K562 (cell line): ENCODE measurements around the gene CSMD2. TPM values are rescaled to one million over a fixed set of nuclear protein-coding genes. Genes with fewer than 3 reads are reported as not detected.

Source experiments
- DEAF1 ChIP-seq: fragments of 450-650 bp; formaldehyde crosslinking; IDR thresholded peaks from 2 replicates; pipeline ENCODE4 v1.4.0; 2020; ENCODE audit warnings: mild to moderate bottlenecking, moderate library complexity
- HDGF ChIP-seq: fragments of 450-650 bp; IDR thresholded peaks from 2 replicates; pipeline ENCODE4 v1.6.1; 2016
- IFI16 ChIP-seq: fragments of 250-450 bp; sonication (Bioruptor Pico); IDR thresholded peaks from 2 replicates; pipeline ENCODE4 v2.1.2; 2022; ENCODE audit warnings: mild to moderate bottlenecking, inconsistent platforms
- KLF6 ChIP-seq: fragments of 250-450 bp; sonication (Bioruptor Pico); IDR thresholded peaks from 2 replicates; pipeline ENCODE4 v1.4.0; 2020; ENCODE audit warnings: mild to moderate bottlenecking, moderate library complexity, borderline replicate concordance
- L3MBTL2 ChIP-seq: fragments of 450-650 bp; IDR thresholded peaks from 2 replicates; pipeline ENCODE4 v1.6.1; 2016; ENCODE audit warnings: mild to moderate bottlenecking, moderate library complexity
- MED1 ChIP-seq: sonication (generic); formaldehyde crosslinking; IDR thresholded peaks from 2 replicates; pipeline ENCODE4 v1.8.1; 2023; ENCODE audit warnings: missing genetic modification reagents, borderline replicate concordance
- MLLT1 ChIP-seq, 2 experiments: fragments of 450-650 bp; IDR thresholded peaks; 2 replicates each; pipeline ENCODE4 v1.6.1; 2016
- NCOR1 ChIP-seq: fragments of 450-650 bp; IDR thresholded peaks from 2 replicates; pipeline ENCODE4 v1.6.1; 2016; ENCODE audit warnings: mild to moderate bottlenecking, moderate library complexity
- NFATC3 ChIP-seq: fragments of 450-650 bp; IDR thresholded peaks from 2 replicates; pipeline ENCODE4 v1.6.1; 2017; ENCODE audit warnings: mild to moderate bottlenecking
- PHB2 ChIP-seq: fragments of 450-650 bp; IDR thresholded peaks from 2 replicates; pipeline ENCODE4 v1.6.1; 2017; ENCODE audit warnings: low read depth
- POLR2B ChIP-seq: fragments of 450-650 bp; IDR thresholded peaks from 2 replicates; pipeline ENCODE4 v1.6.1; 2018; ENCODE audit warnings: low read depth; ENCODE audit not compliant: partially characterized antibody
- RAD21 ChIP-seq, 2 experiments: fragments of 250-450 bp in 1 of 2; fragments of 450-650 bp in 1 of 2; sonication (Bioruptor Pico) in 1 of 2; formaldehyde crosslinking in 1 of 2; IDR thresholded peaks in 1 of 2; conservative IDR thresholded peaks in 1 of 2; 2 replicates each; pipeline versions ENCODE4 v1.4.0 to v1.8.0; 2020 to 2022; ENCODE audit warnings: mild to moderate bottlenecking in 2 of 2, moderate library complexity in 1 of 2
- RB1 ChIP-seq: fragments of 450-650 bp; IDR thresholded peaks from 2 replicates; pipeline ENCODE4 v1.6.1; 2017; ENCODE audit warnings: low read depth, mild to moderate bottlenecking
- RCOR1 ChIP-seq, 2 experiments: IDR thresholded peaks; 2 replicates each; pipeline ENCODE4 v1.6.1; 2012; ENCODE audit warnings: low read depth in 2 of 2, low read length in 2 of 2, borderline replicate concordance in 1 of 2, improper control_type of control experiment in 1 of 2
- SPI1 ChIP-seq: IDR thresholded peaks from 2 replicates; pipeline ENCODE4 v1.6.1; 2011; ENCODE audit warnings: low read depth, low read length, control low read depth, borderline replicate concordance
- TEAD4 ChIP-seq, 2 experiments: sonication (generic) in 1 of 2; formaldehyde crosslinking in 1 of 2; IDR thresholded peaks; 2 replicates each; pipeline versions ENCODE4 v1.6.1 to v1.8.0; 2012 to 2022; ENCODE audit warnings: borderline replicate concordance in 1 of 2, inconsistent platforms in 1 of 2, low read length in 1 of 2, mild to moderate bottlenecking in 1 of 2, missing genetic modification reagents in 1 of 2
- TFAP4 ChIP-seq: sonication (generic); formaldehyde crosslinking; IDR thresholded peaks from 2 replicates; pipeline ENCODE4 v1.8.0; 2022; ENCODE audit warnings: missing genetic modification reagents, mild to moderate bottlenecking, moderate library complexity, borderline replicate concordance
- ZMIZ1 ChIP-seq, 2 experiments: fragments of 150-350 bp in 1 of 2; IDR thresholded peaks; 2 replicates each; pipeline ENCODE4 v1.6.1; 2012 to 2016; ENCODE audit warnings: low read depth in 2 of 2, low read length in 2 of 2, mild to moderate bottlenecking in 1 of 2, moderate library complexity in 1 of 2
- ZNF165 ChIP-seq: fragments of 250-450 bp; sonication (Bioruptor Pico); IDR thresholded peaks from 2 replicates; pipeline ENCODE4 v1.4.0; 2020; ENCODE audit warnings: borderline replicate concordance
- ZNF699 ChIP-seq: fragments of 250-450 bp; sonication (Bioruptor Pico); IDR thresholded peaks from 2 replicates; pipeline ENCODE4 v1.8.0; 2021; ENCODE audit warnings: mild to moderate bottlenecking, moderate library complexity; ENCODE audit not compliant: insufficient replicate concordance
- polyA plus RNA-seq, 8 experiments: library from polyadenylated mRNA; depleted of rRNA in 4 of 8; stranded (reverse) in 5 of 8; unstranded in 3 of 8; fragments of >200 nt; fragmentation: Nextera tagmentation in 2 of 8; fragmentation: Illumina TruSeq in 1 of 8; extraction: Ambion mirVana in 2 of 8; extraction: Trizol in 1 of 8; gene quantifications; 2 replicates each; pipeline versions ENCODE4 v1.2.1 to v1.2.3, GENCODE V29; 2011 to 2014; ENCODE audit warnings: inconsistent platforms in 1 of 8, missing spikeins in 1 of 8
- total RNA-seq, 7 experiments: library from RNA; depleted of rRNA in 6 of 7; stranded (reverse); fragments of >200 nt in 6 of 7; fragmentation: Illumina TruSeq in 2 of 7; extraction: Trizol in 2 of 7; gene quantifications; 2 replicates each; pipeline versions ENCODE4 v1.2.1 to v1.2.3, GENCODE V29; 2011 to 2021; ENCODE audit warnings: low replicate concordance in 1 of 7

The CSMD2 gene
- total and polyA plus RNA-seq, 9 of the 15 experiments (the other 6 are each of a cell fraction or from before 2014, with no cell fraction given), result not detected

GRCh38 chr1:33633019-33633801 lies 531.8 kb downstream of the CSMD2 start (continued):
- TF ChIP-seq SPI1 (no peak), RB1 (peak; percentile 38; the same call in 1 of the 2 replicates), TEAD4 (IDR thresholded peaks at IDR 0.05; ENCODE audit: low read length) (0 out of 2 replicates have a peak, but pooled peaks have one; percentile 19), TEAD4 (CRISPR knock-in tag; IDR thresholded peaks at IDR 0.05; ENCODE audit: borderline replicate concordance) (no peak), L3MBTL2 (peak; percentile 55), ZMIZ1 (IDR thresholded peaks at IDR 0.05; ENCODE audit: low read depth in 2 of 2, low read length in 2 of 2) (peak in 1 of 2 experiments; percentile 48; a peak in 1 of 4 replicates), RAD21 (CRISPR knock-in tag; conservative IDR thresholded peaks at IDR 0.05 in 1 of 2, IDR thresholded peaks at IDR 0.05 in 1 of 2) (peak; percentile 70 to 91), ZNF699 (no peak), MLLT1 (IDR thresholded peaks at IDR 0.05) (0 out of 4 replicates have a peak, but pooled peaks of 1 of the 2 experiments have one; percentile 34), IFI16 (CRISPR knock-in tag) (no peak), NCOR1 (no peak), PHB2 (no peak), DEAF1 (CRISPR knock-in tag) (peak; percentile 62), KLF6 (no peak), TFAP4 (CRISPR knock-in tag) (peak; percentile 54; the same call in 1 of the 2 replicates), MED1 (CRISPR knock-in tag) (no peak), POLR2B (no peak), RCOR1 (IDR thresholded peaks at IDR 0.05; ENCODE audit: borderline replicate concordance in 1 of 2, low read depth in 2 of 2, low read length in 2 of 2) (0 out of 4 replicates have a peak, but pooled peaks of 1 of the 2 experiments have one; percentile 30), HDGF (no peak), NFATC3 (no peak), ZNF165 (CRISPR knock-in tag) (no peak)
